ENCODE measurements around the gene BAG5.

The BAG5 gene

DNA sequence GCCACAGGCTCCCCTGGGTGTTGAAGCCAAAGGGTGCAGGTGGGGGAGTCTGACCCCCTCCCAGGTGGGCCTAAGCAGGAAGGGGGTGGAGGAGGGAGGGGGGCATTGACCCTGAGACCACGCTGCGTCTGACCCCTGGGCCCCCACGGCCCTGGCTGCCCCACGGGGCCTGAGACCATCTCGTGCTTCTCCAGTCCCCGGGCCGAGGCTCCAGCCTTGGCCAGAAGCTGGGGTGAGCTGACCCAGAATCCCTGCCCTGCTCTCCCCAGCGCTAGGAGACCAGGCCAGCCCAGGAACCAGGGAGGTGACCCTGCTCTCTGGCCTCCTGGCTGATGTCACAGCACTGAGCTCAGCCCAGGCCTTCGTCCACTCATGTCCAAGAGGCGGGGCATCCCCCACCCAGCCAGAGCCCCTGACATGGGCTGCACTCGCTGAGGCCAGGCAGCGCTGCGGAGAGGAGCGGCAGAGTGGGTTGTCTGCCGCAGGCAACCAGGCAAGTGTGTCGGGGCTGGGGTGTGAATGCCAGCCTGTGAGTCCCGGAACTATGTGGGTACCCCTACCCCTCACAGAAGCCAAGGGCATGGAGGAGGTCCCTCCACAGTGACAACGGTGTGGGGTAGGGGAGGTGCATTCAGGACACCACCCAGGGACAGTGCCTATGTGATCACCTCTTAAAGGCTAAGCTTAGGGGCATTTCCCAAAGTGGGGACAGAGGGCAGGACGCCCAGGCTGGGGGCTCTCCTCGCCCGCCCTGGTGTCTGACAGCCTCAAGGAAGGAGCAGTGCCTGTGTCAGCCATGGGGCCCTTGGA lies 27.2 kb downstream of the BAG5 start:
- H3K36me3 ChIP-seq (ENCODE audit: insufficient read depth, low read length) = peaks cover 6% of the 10 kb centered on the region; the same call in 1 of the 2 replicates
- TF ChIP-seq POLR2AphosphoS5 (IDR thresholded peaks at IDR 0.05; ENCODE audit: borderline replicate concordance, low read depth, low read length) (no peak), FOXP2 (optimal IDR thresholded peaks at IDR 0.05; ENCODE audit: control extremely low read depth, extremely low read length, insufficient read depth) (no peak), EZH2 (IDR thresholded peaks at IDR 0.05) (no peak)
- no peaks in the 10 kb centered on the region for H3K9me3 ChIP-seq (ENCODE audit: low read depth, low read length)
- no peak for DNase-seq (ENCODE audit: low read depth, low spot score)
- no peak overlapping the region for H3K27ac ChIP-seq
- no peak overlapping the region for H3K9ac ChIP-seq (ENCODE audit: insufficient read length)
- H3K4me3 ChIP-seq = no peak overlapping the region

- TF ChIP-seq POLR2AphosphoS5 (IDR thresholded peaks at IDR 0.05; ENCODE audit: borderline replicate concordance, low read depth, low read length) (no peak), EZH2 (IDR thresholded peaks at IDR 0.05) (no peak), FOXP2 (optimal IDR thresholded peaks at IDR 0.05; ENCODE audit: control extremely low read depth, extremely low read length, insufficient read depth) (no peak)
- Histone ChIP-seq H3K36me3 (ENCODE audit: insufficient read depth, low read length) (peaks cover 9% of the 10 kb centered on the region; the same call in 1 of the 2 replicates), H3K9me3 (ENCODE audit: low read depth, low read length) (no peaks in the 10 kb centered on the region), H3K9ac (ENCODE audit: insufficient read length) (no peak overlapping the region), H3K4me3 (no peak overlapping the region), H3K27ac (no peak overlapping the region)
- no peak for DNase-seq (ENCODE audit: low read depth, low spot score)
Observed at GRCh38 chr14:103534576-103535061, 27.8 kb downstream of the BAG5 start.

DNA sequence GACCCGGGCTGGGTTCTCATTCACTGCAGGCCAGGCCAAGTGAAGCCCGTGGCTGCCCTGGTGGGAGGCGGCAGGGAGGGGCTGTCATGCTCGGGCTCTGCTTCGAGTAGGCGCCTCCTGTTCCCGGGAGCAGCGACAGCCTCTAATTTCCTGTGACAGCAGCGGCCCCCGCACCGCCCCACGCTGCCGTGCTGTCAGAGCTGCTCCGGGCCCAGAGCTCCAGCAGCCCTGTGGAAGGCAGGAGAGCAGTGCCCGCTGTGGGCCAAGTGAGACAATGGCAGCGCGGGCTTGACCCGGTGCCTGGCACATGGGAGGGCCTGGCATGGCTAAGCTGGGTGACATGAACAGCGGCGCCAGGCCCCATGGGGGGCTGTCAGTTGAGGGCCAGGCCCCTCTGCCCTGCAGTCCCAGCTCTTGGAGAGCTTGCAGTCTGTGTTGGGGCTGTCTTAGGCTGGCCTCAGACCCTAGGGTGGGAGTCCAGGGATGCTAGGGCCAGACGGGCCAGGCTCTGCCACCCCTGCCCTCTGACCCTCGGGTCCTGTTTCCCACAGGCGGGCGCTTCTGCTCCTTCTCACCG lies 28.4 kb downstream of the BAG5 start:
- TF ChIP-seq EZH2 (IDR thresholded peaks at IDR 0.05) (no peak), POLR2AphosphoS5 (IDR thresholded peaks at IDR 0.05; ENCODE audit: borderline replicate concordance, low read depth, low read length) (no peak), FOXP2 (optimal IDR thresholded peaks at IDR 0.05; ENCODE audit: control extremely low read depth, extremely low read length, insufficient read depth) (no peak)
- Histone ChIP-seq H3K9ac (ENCODE audit: insufficient read length) (no peak overlapping the region), H3K4me3 (no peak overlapping the region), H3K36me3 (ENCODE audit: insufficient read depth, low read length) (peaks cover 9% of the 10 kb centered on the region; the same call in 1 of the 2 replicates), H3K27ac (no peak overlapping the region), H3K9me3 (ENCODE audit: low read depth, low read length) (no peaks in the 10 kb centered on the region)
- no peak for DNase-seq (ENCODE audit: low read depth, low spot score)

DNA sequence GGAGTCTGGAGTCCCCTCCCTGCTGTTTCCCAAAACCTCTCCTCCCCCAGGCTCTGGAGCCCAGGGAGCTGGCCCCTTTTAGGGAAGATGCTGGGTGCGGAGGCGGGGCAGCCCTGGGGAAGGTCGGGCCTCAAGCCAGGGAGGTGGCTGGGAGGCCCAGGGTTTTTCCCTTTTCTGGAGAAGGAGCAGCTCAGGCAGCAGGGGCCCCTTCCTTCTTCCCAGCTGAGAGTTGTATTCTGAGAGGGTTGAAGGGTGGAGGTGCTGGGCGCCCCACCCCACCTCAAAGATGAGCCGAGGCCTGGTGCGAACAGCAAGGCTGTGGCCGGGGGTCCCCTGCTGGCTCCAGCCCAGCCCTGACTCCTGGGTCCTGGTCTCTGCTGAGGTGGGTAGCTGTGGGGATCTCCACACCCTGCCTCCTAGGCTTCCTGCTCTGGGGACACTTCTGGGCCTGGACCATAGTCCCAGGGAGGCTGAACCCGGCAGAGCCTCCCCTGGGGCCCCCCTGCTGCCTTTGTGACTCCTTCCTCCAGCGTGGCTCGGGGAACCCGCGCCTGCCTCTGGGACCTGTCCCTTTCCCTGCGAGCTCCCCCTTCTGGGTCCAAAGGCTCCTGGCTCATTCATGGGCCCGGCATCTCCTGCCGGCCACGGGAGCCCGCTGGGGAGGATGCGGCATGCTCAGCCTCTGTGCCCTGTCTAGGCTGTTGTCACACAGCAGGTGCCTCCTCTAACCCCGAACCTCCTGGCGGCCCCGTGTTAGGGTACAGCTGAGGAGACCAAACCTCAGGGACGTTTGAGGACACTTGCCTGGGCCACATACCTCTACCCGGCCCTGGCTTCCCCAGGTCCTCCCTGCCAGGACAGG lies 29.1 kb downstream of the BAG5 start:
- H3K27ac ChIP-seq = no peak overlapping the region

DNA sequence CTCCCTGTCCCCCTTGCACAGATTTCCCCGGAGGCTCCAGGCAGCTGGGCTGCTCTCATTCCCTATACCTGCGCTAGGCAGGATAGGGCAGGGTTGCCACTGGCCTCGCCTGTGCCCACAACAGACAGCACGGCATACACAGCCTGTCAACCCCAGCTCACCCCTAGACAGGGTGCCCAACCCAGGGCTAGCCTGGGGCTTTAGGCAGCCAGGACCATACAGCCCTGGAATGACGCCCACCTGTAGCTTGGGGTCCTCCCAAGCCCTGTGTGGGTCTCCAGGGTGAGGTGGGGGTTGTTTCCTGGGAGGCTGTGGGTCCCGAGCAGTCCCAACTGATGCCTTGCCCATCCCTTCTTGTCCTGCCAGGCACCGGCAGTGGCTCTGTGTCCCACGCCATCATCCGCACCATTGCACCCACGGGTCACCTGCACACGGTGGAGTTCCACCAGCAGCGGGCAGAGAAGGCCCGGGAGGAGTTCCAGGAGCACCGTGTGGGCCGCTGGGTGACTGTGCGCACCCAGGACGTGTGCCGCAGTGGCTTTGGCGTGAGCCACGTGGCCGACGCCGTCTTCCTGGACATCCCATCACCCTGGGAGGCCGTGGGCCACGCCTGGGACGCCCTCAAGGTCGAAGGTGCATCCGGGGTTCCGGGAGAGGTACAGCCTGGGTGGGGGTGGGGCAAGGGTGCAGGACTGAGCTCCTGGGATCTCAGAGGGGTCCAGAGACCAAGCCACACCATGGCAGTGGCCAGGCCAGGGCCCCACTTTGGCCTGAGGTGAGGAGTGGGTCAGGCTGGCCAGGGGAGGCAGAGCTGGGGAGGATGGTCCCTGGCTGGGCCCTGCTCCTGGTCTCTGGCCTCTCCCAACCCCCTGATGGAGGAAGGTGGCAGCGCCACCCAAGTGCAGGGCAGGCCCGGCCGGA lies 30.0 kb downstream of the BAG5 start:
- no peak for DNase-seq (ENCODE audit: low read depth, low spot score)
- H3K27ac ChIP-seq = no peak overlapping the region
- no peak overlapping the region for H3K4me3 ChIP-seq
- peaks cover 9% of the 10 kb centered on the region; the same call in 1 of the 2 replicates for H3K36me3 ChIP-seq (ENCODE audit: insufficient read depth, low read length)
- no peaks in the 10 kb centered on the region for H3K9me3 ChIP-seq (ENCODE audit: low read depth, low read length)
- H3K9ac ChIP-seq (ENCODE audit: insufficient read length) = no peak overlapping the region
- TF ChIP-seq EZH2 (IDR thresholded peaks at IDR 0.05) (no peak), FOXP2 (optimal IDR thresholded peaks at IDR 0.05; ENCODE audit: control extremely low read depth, extremely low read length, insufficient read depth) (no peak), POLR2AphosphoS5 (IDR thresholded peaks at IDR 0.05; ENCODE audit: borderline replicate concordance, low read depth, low read length) (no peak)

More for the DNA sequence above, 29.1 kb downstream of the BAG5 start:
- Histone ChIP-seq H3K36me3 (ENCODE audit: insufficient read depth, low read length) (peaks cover 9% of the 10 kb centered on the region; the same call in 1 of the 2 replicates), H3K4me3 (no peak overlapping the region), H3K9ac (ENCODE audit: insufficient read length) (no peak overlapping the region), H3K9me3 (ENCODE audit: low read depth, low read length) (no peaks in the 10 kb centered on the region)
- DNase-seq (ENCODE audit: low read depth, low spot score) = no peak
- no peak for TF ChIP-seq EZH2 (IDR thresholded peaks at IDR 0.05)
- no peak for TF ChIP-seq FOXP2 (optimal IDR thresholded peaks at IDR 0.05; ENCODE audit: control extremely low read depth, extremely low read length, insufficient read depth)
- no peak for TF ChIP-seq POLR2AphosphoS5 (IDR thresholded peaks at IDR 0.05; ENCODE audit: borderline replicate concordance, low read depth, low read length)

DNA sequence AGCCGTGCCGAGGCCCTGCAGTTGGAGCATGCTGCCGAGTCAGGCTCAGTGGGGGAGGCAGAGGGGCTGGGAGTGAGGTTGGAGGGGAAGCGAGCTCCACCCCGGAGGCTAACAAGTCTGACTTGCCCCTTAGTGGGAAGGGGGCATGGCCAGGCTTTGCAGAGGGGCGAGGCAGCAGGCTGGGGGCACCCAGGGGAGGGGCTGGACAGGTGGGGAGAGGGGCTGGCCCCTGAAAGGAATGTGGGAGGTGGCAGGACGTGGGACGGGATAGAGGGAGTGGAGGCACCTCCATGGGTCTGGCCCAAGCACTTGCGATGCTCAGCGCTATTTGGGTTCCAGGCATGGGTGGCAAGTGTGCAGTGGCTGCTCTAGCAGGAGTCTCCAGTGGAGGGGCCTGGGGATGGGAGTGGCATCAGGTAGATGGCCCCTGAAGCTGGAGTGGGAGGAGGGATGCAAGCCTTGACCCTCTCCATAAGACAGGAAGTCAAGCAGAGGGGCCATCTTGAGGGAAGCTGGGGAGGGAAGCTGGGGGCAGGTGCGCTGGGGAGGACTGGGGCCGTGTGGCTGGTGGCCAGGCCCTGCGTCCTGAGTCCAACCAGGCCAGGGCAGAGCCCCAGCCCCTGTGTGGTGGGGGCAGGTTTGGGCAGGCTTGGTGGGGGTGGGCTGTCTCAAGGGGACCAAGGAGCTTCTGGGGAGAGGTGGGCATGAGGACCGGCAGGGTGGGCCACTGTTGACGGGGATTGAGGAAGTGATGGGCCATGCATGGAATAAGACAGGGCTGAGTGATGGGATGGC lies 30.8 kb downstream of the BAG5 start:
- DNase-seq (ENCODE audit: low read depth, low spot score) = no peak
- Histone ChIP-seq H3K9me3 (ENCODE audit: low read depth, low read length) (no peaks in the 10 kb centered on the region), H3K27ac (no peak overlapping the region), H3K9ac (ENCODE audit: insufficient read length) (no peak overlapping the region), H3K36me3 (ENCODE audit: insufficient read depth, low read length) (peaks cover 9% of the 10 kb centered on the region; the same call in 1 of the 2 replicates), H3K4me3 (no peak overlapping the region)
- no peak for TF ChIP-seq EZH2 (IDR thresholded peaks at IDR 0.05)
- no peak for TF ChIP-seq POLR2AphosphoS5 (IDR thresholded peaks at IDR 0.05; ENCODE audit: borderline replicate concordance, low read depth, low read length)
- no peak for TF ChIP-seq FOXP2 (optimal IDR thresholded peaks at IDR 0.05; ENCODE audit: control extremely low read depth, extremely low read length, insufficient read depth)

All from SK-N-MC (cell line).